GM12878 (cell line): ENCODE results near the gene TNRC6C. TPM values are rescaled to one million over a fixed set of nuclear protein-coding genes. Genes with fewer than 3 reads are reported as not detected.
A peak's percentile ranks its signal among the peaks of the same experiment; 100 is the strongest.

ENCODE experiments used
- ATF2 ChIP-seq: IDR thresholded peaks from 2 replicates; pipeline ENCODE4 v1.6.1; 2012; ENCODE audit warnings: low read length, inconsistent platforms
- E4F1 ChIP-seq: fragments of 450-650 bp; IDR thresholded peaks from 2 replicates; pipeline ENCODE4 v1.6.1; 2018; ENCODE audit warnings: borderline replicate concordance, mild to moderate bottlenecking; ENCODE audit not compliant: partially characterized antibody
- ELK1 ChIP-seq: IDR thresholded peaks from 2 replicates; pipeline ENCODE4 v1.6.1; 2012; ENCODE audit warnings: low read depth, low read length, improper control_type of control experiment
- FOXK2 ChIP-seq: fragments of 450-650 bp; IDR thresholded peaks from 2 replicates; pipeline ENCODE4 v1.6.1; 2017; ENCODE audit warnings: mild to moderate bottlenecking, moderate library complexity
- GATAD2B ChIP-seq: fragments of 450-650 bp; conservative IDR thresholded peaks from 2 replicates; pipeline ENCODE4 v1.6.1; 2017; ENCODE audit warnings: low read depth, mild to moderate bottlenecking, moderate library complexity
- MLLT1 ChIP-seq: fragments of 450-650 bp; IDR thresholded peaks from 2 replicates; pipeline ENCODE4 v1.6.1; 2016; ENCODE audit warnings: mild to moderate bottlenecking
- MTA2 ChIP-seq: fragments of 450-650 bp; IDR thresholded peaks from 2 replicates; pipeline ENCODE4 v1.6.1; 2016; ENCODE audit warnings: low read depth, mild to moderate bottlenecking, moderate library complexity
- MYB ChIP-seq: fragments of 150-350 bp; IDR thresholded peaks from 2 replicates; pipeline ENCODE4 v1.6.1; 2014; ENCODE audit warnings: mild to moderate bottlenecking, low read depth, low read length, borderline replicate concordance
- NFXL1 ChIP-seq: fragments of 450-650 bp; IDR thresholded peaks from 2 replicates; pipeline ENCODE4 v1.6.1; 2017; ENCODE audit warnings: antibody characterized with exemption, mild to moderate bottlenecking, borderline replicate concordance
- NKRF ChIP-seq: fragments of 450-650 bp; conservative IDR thresholded peaks from 2 replicates; pipeline ENCODE4 v1.6.1; 2017; ENCODE audit warnings: mild to moderate bottlenecking, moderate library complexity
- PAX8 ChIP-seq: fragments of 450-650 bp; IDR thresholded peaks from 2 replicates; pipeline ENCODE4 v1.6.1; 2017; ENCODE audit warnings: mild to moderate bottlenecking, moderate library complexity
- PKNOX1 ChIP-seq: fragments of 450-650 bp; IDR thresholded peaks from 2 replicates; pipeline ENCODE4 v1.6.1; 2016; ENCODE audit warnings: mild to moderate bottlenecking
- POLR2AphosphoS5 ChIP-seq: IDR thresholded peaks from 2 replicates; pipeline ENCODE4 v1.6.1; 2011; ENCODE audit warnings: mild to moderate bottlenecking, low read length, inconsistent platforms
- RUNX3 ChIP-seq: IDR thresholded peaks from 2 replicates; pipeline ENCODE4 v1.6.1; 2012; ENCODE audit warnings: low read length, inconsistent platforms
- SMAD1 ChIP-seq: fragments of 450-650 bp; IDR thresholded peaks from 2 replicates; pipeline ENCODE4 v1.6.1; 2018; ENCODE audit warnings: mild to moderate bottlenecking, low read depth; ENCODE audit not compliant: partially characterized antibody
- SMAD5 ChIP-seq: IDR thresholded peaks from 2 replicates; pipeline ENCODE4 v1.6.1; 2016; ENCODE audit warnings: antibody characterized with exemption, low read depth
- TCF12 ChIP-seq: IDR thresholded peaks from 2 replicates; pipeline ENCODE4 v1.6.1; 2011; ENCODE audit warnings: low read depth, mild to moderate bottlenecking, low read length
- WRNIP1 ChIP-seq: IDR thresholded peaks from 2 replicates; pipeline ENCODE4 v1.6.1; 2011; ENCODE audit warnings: low read depth, low read length, improper control_type of control experiment, borderline replicate concordance
- ZNF24 ChIP-seq: fragments of 450-650 bp; IDR thresholded peaks from 2 replicates; pipeline ENCODE4 v1.6.1; 2017; ENCODE audit warnings: antibody characterized with exemption, mild to moderate bottlenecking
- ZNF622 ChIP-seq: fragments of 450-650 bp; IDR thresholded peaks from 2 replicates; pipeline ENCODE4 v1.6.1; 2017; ENCODE audit warnings: mild to moderate bottlenecking, inconsistent platforms
- polyA plus RNA-seq, 11 experiments: library from polyadenylated mRNA; depleted of rRNA in 4 of 11; unstranded in 6 of 11; stranded (reverse) in 5 of 11; fragments of >200 nt; fragmentation: Nextera tagmentation in 4 of 11; fragmentation: Illumina TruSeq in 1 of 11; extraction: Ambion mirVana in 4 of 11; extraction: Trizol in 1 of 11; gene quantifications; 1 replicate in 1 of 11; 2 replicates in 10 of 11; pipeline versions ENCODE4 v1.2.1 to v1.2.3, GENCODE V29; 2011 to 2016; ENCODE audit warnings: inconsistent platforms in 2 of 11, missing spikeins in 2 of 11, low read depth in 1 of 11
- total RNA-seq, 4 experiments: library from RNA; depleted of rRNA in 3 of 4; stranded (reverse); fragments of >200 nt in 3 of 4; fragmentation: Illumina TruSeq in 1 of 4; extraction: Trizol in 1 of 4; gene quantifications; 2 replicates each; pipeline versions ENCODE4 v1.2.1 to v1.2.3, GENCODE V29; 2013 to 2021

The TNRC6C gene
- total and polyA plus RNA-seq, 10 of the 15 experiments (the other 5 are each of a cell fraction or from before 2014, with no cell fraction given), result 0.40 to 6.1 (median 0.96) TPM

GRCh38 chr17:78130437-78131101 lies 172.1 kb downstream of the TNRC6C start, which contains the start of gene TMC8 (continued):
- TF ChIP-seq WRNIP1 (no peak), TCF12 (no peak), RUNX3 (no peak), GATAD2B (peak; percentile 78), MTA2 (peak; percentile 41; the same call in 1 of the 2 replicates), ATF2 (no peak), PAX8 (no peak), ZNF24 (no peak), NKRF (peak; percentile 48; the same call in 1 of the 2 replicates), SMAD5 (peak; percentile 53; the same call in 1 of the 2 replicates), MLLT1 (peak; percentile 82; the same call in 1 of the 2 replicates), E4F1 (no peak), NFXL1 (no peak), MYB (no peak), POLR2AphosphoS5 (peak; percentile 83), SMAD1 (peak; percentile 79), ZNF622 (no peak), FOXK2 (no peak), PKNOX1 (peak; percentile 50), ELK1 (peak; percentile 41; the same call in 1 of the 2 replicates)
